GM12891 (cell line): ENCODE measurements around the gene ZNF202.

Experiments used
- PAX5 ChIP-seq: IDR thresholded peaks from 2 replicates; pipeline ENCODE4 v1.6.1; 2011; ENCODE audit warnings: low read length, moderate library complexity, mild to moderate bottlenecking; ENCODE audit not compliant: insufficient read depth, severe bottlenecking
- POLR2A ChIP-seq: IDR thresholded peaks from 2 replicates; pipeline ENCODE4 v1.6.1; 2011; ENCODE audit warnings: low read depth, low read length, control low read depth
- POLR2AphosphoS5 ChIP-seq: IDR thresholded peaks from 2 replicates; pipeline ENCODE4 v1.6.1; 2011; ENCODE audit warnings: low read depth, low read length, control low read depth

GRCh38 chr11:123725995-123726655 is 15.3 kb downstream of the ZNF202 start:
- TF ChIP-seq POLR2A, result no peak
- no peak for TF ChIP-seq PAX5
- TF ChIP-seq POLR2AphosphoS5, result no peak
